ENCODE measurements around the gene RBBP4. TPM values are rescaled to one million over a fixed set of nuclear protein-coding genes. Genes with fewer than 3 reads are reported as not detected.

The RBBP4 gene
- total and polyA plus RNA-seq, 2 of the 13 experiments (the other 11 are each of a cell fraction or from before 2014, with no cell fraction given): 64.4 to 166 TPM

GRCh38 chr1:32612189-32612881 is 38.7 kb upstream of the RBBP4 start (continued):
- TF ChIP-seq ZSCAN21 (CRISPR knock-in tag; IDR thresholded peaks at IDR 0.05; ENCODE audit: borderline replicate concordance): peak; percentile 67; the same call in 1 of the 2 replicates
- 0 out of 2 replicates have a peak, but pooled peaks have one; percentile 50 for TF ChIP-seq SNAPC4 (CRISPR knock-in tag; IDR thresholded peaks at IDR 0.05)
- no peak for TF ChIP-seq SP1 (IDR thresholded peaks at IDR 0.05)
- TF ChIP-seq SP1 (CRISPR knock-in tag; IDR thresholded peaks at IDR 0.05): peak; percentile 51; the same call in 1 of the 2 replicates
- peak; percentile 66 for TF ChIP-seq SALL1 (CRISPR knock-in tag; IDR thresholded peaks at IDR 0.05)
- TF ChIP-seq HMGXB4 (CRISPR knock-in tag; IDR thresholded peaks at IDR 0.05; ENCODE audit: borderline replicate concordance in 1 of 2, low read depth in 1 of 2): peak in 1 of 2 experiments; percentile 46; a peak in 1 of 4 replicates
- peak; percentile 46 for TF ChIP-seq SRSF1 (optimal IDR thresholded peaks at IDR 0.05; ENCODE audit: low read depth, low read length)
- 0 out of 2 replicates have a peak, but pooled peaks have one; percentile 50 for TF ChIP-seq ZBTB25 (CRISPR knock-in tag; IDR thresholded peaks at IDR 0.05)
- peak; percentile 51; the same call in 1 of the 2 replicates for TF ChIP-seq ZNF350 (CRISPR knock-in tag; IDR thresholded peaks at IDR 0.05; ENCODE audit: borderline replicate concordance, low read depth)
- peak; percentile 22; the same call in 1 of the 2 replicates for TF ChIP-seq IRF2 (CRISPR knock-in tag; IDR thresholded peaks at IDR 0.05)
- TF ChIP-seq TBX2 (CRISPR knock-in tag; IDR thresholded peaks at IDR 0.05; ENCODE audit: borderline replicate concordance): peak; percentile 82
- TF ChIP-seq HNF4G (IDR thresholded peaks at IDR 0.05; ENCODE audit: borderline replicate concordance, low read depth, low read length): 0 out of 2 replicates have a peak, but pooled peaks have one; percentile 13
- no peak for TF ChIP-seq HNF4G (CRISPR knock-in tag; IDR thresholded peaks at IDR 0.05; ENCODE audit: borderline replicate concordance, low read depth)
- TF ChIP-seq RFXANK (CRISPR knock-in tag; IDR thresholded peaks at IDR 0.05): 0 out of 2 replicates have a peak, but pooled peaks have one; percentile 40
- no peak for TF ChIP-seq ARID5B (CRISPR knock-in tag; IDR thresholded peaks at IDR 0.05)
- TF ChIP-seq ZNF768 (CRISPR knock-in tag; IDR thresholded peaks at IDR 0.05): peak; percentile 45; the same call in 1 of the 2 replicates
- TF ChIP-seq ZNF225 (CRISPR knock-in tag; IDR thresholded peaks at IDR 0.05): peak; percentile 37; the same call in 1 of the 2 replicates
